Astrocyte (in vitro differentiated cells and primary cell): ENCODE measurements around the gene UBD. TPM values are rescaled to one million over a fixed set of nuclear protein-coding genes. Genes with fewer than 3 reads are reported as not detected.

Experiments used
- DNase-seq: peaks from one replicate; pipeline ENCODE4 v3.0.0-alpha.2; 2010; ENCODE audit warnings: low read depth
- FAIRE-seq: peaks from 2 replicates; lab custom pipeline; 2011; peaks lifted over from hg19 to GRCh38; lab: Jason Lieb, UNC
- H2AFZ ChIP-seq: 2 replicates; pipeline ENCODE4 v1.6.0; 2012; ENCODE audit warnings: low read depth, low read length, inconsistent platforms
- H3K27ac ChIP-seq: 2 replicates; pipeline ENCODE4 v1.5.1; 2011; ENCODE audit warnings: low read depth, low read length, inconsistent platforms
- H3K27me3 ChIP-seq: 2 replicates; pipeline ENCODE4 v1.6.0; 2011; ENCODE audit warnings: low read length, inconsistent platforms; ENCODE audit not compliant: insufficient read depth
- H3K36me3 ChIP-seq: 2 replicates; pipeline ENCODE4 v1.5.1; 2011; ENCODE audit warnings: low read length, inconsistent platforms; ENCODE audit not compliant: insufficient read depth
- H3K4me1 ChIP-seq: 2 replicates; pipeline ENCODE4 v1.5.1; 2011; ENCODE audit warnings: low read length, inconsistent platforms; ENCODE audit not compliant: insufficient read depth
- H3K4me2 ChIP-seq: 2 replicates; pipeline ENCODE4 v1.6.0; 2012; ENCODE audit warnings: low read length, inconsistent platforms
- H3K4me3 ChIP-seq: 2 replicates; pipeline ENCODE4 v1.5.1; 2011; ENCODE audit warnings: low read depth, mild to moderate bottlenecking, low read length, inconsistent platforms; ENCODE audit not compliant: insufficient read depth
- H3K79me2 ChIP-seq: 2 replicates; pipeline ENCODE4 v1.6.0; 2012; ENCODE audit warnings: mild to moderate bottlenecking, low read length, inconsistent platforms; ENCODE audit not compliant: insufficient read depth
- H3K9ac ChIP-seq: 2 replicates; pipeline ENCODE4 v1.6.0; 2012; ENCODE audit warnings: mild to moderate bottlenecking, low read length, inconsistent platforms
- H3K9me3 ChIP-seq: 2 replicates; pipeline ENCODE4 v1.5.1; 2012; ENCODE audit warnings: low read depth, mild to moderate bottlenecking, low read length, inconsistent platforms; ENCODE audit not compliant: insufficient read depth
- H4K20me1 ChIP-seq: 2 replicates; pipeline ENCODE4 v1.6.0; 2012; ENCODE audit warnings: low read length, inconsistent platforms; ENCODE audit not compliant: insufficient read depth
- H3K27ac Mint-ChIP-seq: one replicate; pipeline ENCODE4 v1.8.0; 2021; ENCODE audit warnings: mild to moderate bottlenecking, mixed read lengths; ENCODE audit not compliant: unreplicated experiment
- H3K27me3 Mint-ChIP-seq: one replicate; pipeline ENCODE4 v1.8.0; 2021; ENCODE audit warnings: low read depth, mixed read lengths; ENCODE audit not compliant: unreplicated experiment
- H3K36me3 Mint-ChIP-seq: one replicate; pipeline ENCODE4 v1.8.0; 2021; ENCODE audit warnings: low read depth, mixed read lengths; ENCODE audit not compliant: unreplicated experiment
- H3K4me1 Mint-ChIP-seq: one replicate; pipeline ENCODE4 v1.8.0; 2021; ENCODE audit warnings: low read depth, mixed read lengths; ENCODE audit not compliant: unreplicated experiment
- H3K4me3 Mint-ChIP-seq: one replicate; pipeline ENCODE4 v1.8.0; 2021; ENCODE audit warnings: mild to moderate bottlenecking, moderate library complexity, mixed read lengths; ENCODE audit not compliant: unreplicated experiment
- H3K9me3 Mint-ChIP-seq: one replicate; pipeline ENCODE4 v1.8.0; 2021; ENCODE audit warnings: mild to moderate bottlenecking, mixed read lengths; ENCODE audit not compliant: unreplicated experiment
- CTCF ChIP-seq: IDR thresholded peaks from 2 replicates; pipeline ENCODE4 v1.5.1; 2011; ENCODE audit warnings: low read depth, mild to moderate bottlenecking, inconsistent platforms, low read length, moderate library complexity; ENCODE audit not compliant: insufficient read depth
- EZH2 ChIP-seq: IDR thresholded peaks from 2 replicates; pipeline ENCODE4 v1.6.1; 2012; ENCODE audit warnings: mild to moderate bottlenecking, low read length, inconsistent platforms; ENCODE audit not compliant: insufficient read depth
- total RNA-seq: library from RNA; stranded (reverse); gene quantifications from 2 replicates; pipeline ENCODE4 v1.2.1, GENCODE V29; 2021

The UBD gene
- total RNA-seq, 1 donor from 2014 or later: 9.9 TPM

- Histone ChIP-seq H3K4me2 (no peak overlapping the region), H3K4me3 (no peak overlapping the region), H3K27me3 (no peaks in the 10 kb centered on the region), H3K27ac (no peak overlapping the region), H4K20me1 (no peaks in the 10 kb centered on the region), H3K9ac (no peak overlapping the region), H3K9me3 (no peaks in the 10 kb centered on the region), H2AFZ (no peak overlapping the region), H3K4me1 (no peaks in the 10 kb centered on the region), H3K79me2 (no peaks in the 10 kb centered on the region), H3K36me3 (no peaks in the 10 kb centered on the region)
- H3K27me3 Mint-ChIP-seq: no peaks in the 10 kb centered on the region
- no peak for TF ChIP-seq EZH2
- peaks cover 2% of the 10 kb centered on the region for H3K36me3 Mint-ChIP-seq
- DNase-seq: peak; percentile 66
- H3K4me3 Mint-ChIP-seq: peak overlapping the region; percentile 23
- peaks cover 8% of the 10 kb centered on the region for H3K4me1 Mint-ChIP-seq
- H3K27ac Mint-ChIP-seq: peak overlapping the region; percentile 98
- peaks cover 9% of the 10 kb centered on the region for H3K9me3 Mint-ChIP-seq
- no peak for FAIRE-seq
Observed at GRCh38 chr6:29516108-29516507, 43.4 kb downstream of the UBD start.

DNA sequence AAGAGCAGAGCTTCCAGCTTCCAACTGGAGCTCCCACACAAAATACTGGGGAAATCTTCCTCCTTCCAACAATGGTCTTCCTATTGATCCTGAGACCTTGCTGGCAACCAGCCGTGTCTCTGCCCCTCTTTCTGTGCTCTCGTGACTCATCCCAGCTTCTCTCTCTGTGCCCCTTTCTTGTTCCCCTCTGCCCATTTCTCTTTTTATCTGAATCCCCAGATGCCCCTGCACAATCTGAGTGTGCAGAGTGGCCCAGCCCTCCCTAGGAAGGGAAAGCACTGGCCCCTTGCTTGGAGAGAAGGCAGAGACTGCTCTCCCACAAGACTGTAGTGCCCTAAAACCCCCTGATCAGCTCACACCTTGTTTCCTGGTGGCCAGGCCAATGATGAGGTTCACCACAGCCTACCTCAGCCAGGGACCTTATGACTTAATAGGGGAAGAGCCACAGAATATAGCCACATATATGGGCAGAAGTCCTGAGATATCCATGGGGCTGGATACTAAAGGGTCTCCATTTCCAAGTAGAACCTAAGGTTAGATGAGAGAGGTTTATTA lies 48.7 kb downstream of the UBD start:
- FAIRE-seq (no peak), DNase-seq (no peak)
- no peaks in the 10 kb centered on the region for H3K4me1 ChIP-seq
- H3K4me2 ChIP-seq: no peak overlapping the region
- H3K27me3 ChIP-seq: no peaks in the 10 kb centered on the region
- no peak overlapping the region for H3K27ac Mint-ChIP-seq
- no peaks in the 10 kb centered on the region for H3K36me3 ChIP-seq
- H3K4me3 ChIP-seq: no peak overlapping the region
- peaks cover 2% of the 10 kb centered on the region for H3K36me3 Mint-ChIP-seq
- peaks cover 6% of the 10 kb centered on the region for H3K27me3 Mint-ChIP-seq
- H3K4me3 Mint-ChIP-seq: no peak overlapping the region
- H3K4me1 Mint-ChIP-seq: peaks cover 10% of the 10 kb centered on the region
- no peak overlapping the region for H2AFZ ChIP-seq
- TF ChIP-seq CTCF: no peak
- no peak for TF ChIP-seq EZH2
- peaks cover 6% of the 10 kb centered on the region for H3K9me3 ChIP-seq
- no peaks in the 10 kb centered on the region for H4K20me1 ChIP-seq
- H3K27ac ChIP-seq: no peak overlapping the region
- peaks cover 13% of the 10 kb centered on the region for H3K9me3 Mint-ChIP-seq
- no peak overlapping the region for H3K9ac ChIP-seq
- no peaks in the 10 kb centered on the region for H3K79me2 ChIP-seq

DNA sequence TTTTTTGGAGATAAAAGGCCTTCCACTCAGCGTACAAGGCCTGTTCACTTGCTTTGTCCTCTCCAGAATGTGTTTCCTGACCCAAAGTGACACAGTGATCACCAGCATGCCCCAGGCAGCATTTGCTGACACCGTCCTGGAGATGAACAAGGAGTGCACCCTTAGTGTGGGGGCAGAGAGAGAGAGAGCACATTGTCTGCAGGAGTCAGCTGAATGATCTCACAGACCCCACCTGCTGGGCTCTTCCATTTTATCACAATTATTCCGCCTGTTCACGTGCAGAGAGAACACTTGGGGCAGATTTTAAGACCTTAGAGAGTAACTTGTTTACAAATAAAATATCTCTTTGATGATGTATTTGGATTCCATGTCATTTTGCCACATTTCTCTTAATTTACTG lies 49.3 kb downstream of the UBD start:
- Histone ChIP-seq H3K4me3 (no peak overlapping the region), H3K4me2 (no peak overlapping the region), H3K4me1 (no peaks in the 10 kb centered on the region), H3K27me3 (no peaks in the 10 kb centered on the region), H3K9me3 (peaks cover 6% of the 10 kb centered on the region), H2AFZ (no peak overlapping the region), H3K27ac (no peak overlapping the region), H3K79me2 (no peaks in the 10 kb centered on the region), H4K20me1 (no peaks in the 10 kb centered on the region), H3K36me3 (no peaks in the 10 kb centered on the region), H3K9ac (no peak overlapping the region)
- DNase-seq: no peak
- H3K4me1 Mint-ChIP-seq: peaks cover 10% of the 10 kb centered on the region
- peaks cover 2% of the 10 kb centered on the region for H3K36me3 Mint-ChIP-seq
- H3K4me3 Mint-ChIP-seq: no peak overlapping the region
- peaks cover 7% of the 10 kb centered on the region for H3K27me3 Mint-ChIP-seq
- no peak for FAIRE-seq
- peaks cover 16% of the 10 kb centered on the region for H3K9me3 Mint-ChIP-seq
- H3K27ac Mint-ChIP-seq: no peak overlapping the region
- no peak for TF ChIP-seq EZH2
- no peak for TF ChIP-seq CTCF
